Keratinocyte (primary cell): ENCODE data around the gene RPS23. TPM values are rescaled to one million over a fixed set of nuclear protein-coding genes. Genes with fewer than 3 reads are reported as not detected.

Experiments used
- DNase-seq: peaks from one replicate; pipeline ENCODE4 v3.0.0-alpha.2; 2011; ENCODE audit warnings: low read depth, missing footprints, low spot score
- FAIRE-seq: peaks from 2 replicates; lab custom pipeline; 2011; peaks lifted over from hg19 to GRCh38; lab: Jason Lieb, UNC
- H2AFZ ChIP-seq: 2 replicates; pipeline ENCODE4 v1.6.0; 2012; ENCODE audit warnings: low read length, control low read depth, inconsistent platforms; ENCODE audit not compliant: control insufficient read depth
- H3K27ac ChIP-seq: 2 replicates; pipeline ENCODE4 v1.5.1; 2011; ENCODE audit warnings: low read length; ENCODE audit not compliant: control insufficient read depth, insufficient read depth
- H3K27me3 ChIP-seq: 3 replicates; pipeline ENCODE4 v1.6.0; 2011; ENCODE audit warnings: low read length; ENCODE audit not compliant: control insufficient read depth, insufficient read depth; ENCODE audit errors: extremely low read depth
- H3K36me3 ChIP-seq, 2 experiments: 2 replicates in 1 of 2; 3 replicates in 1 of 2; pipeline ENCODE4 v1.5.1; 2011; ENCODE audit warnings: low read length in 2 of 2, mild to moderate bottlenecking in 1 of 2; ENCODE audit not compliant: control insufficient read depth in 2 of 2, insufficient read depth in 2 of 2; ENCODE audit errors: extremely low read depth in 1 of 2
- H3K4me1 ChIP-seq: 3 replicates; pipeline ENCODE4 v1.5.1; 2011; ENCODE audit warnings: low read length; ENCODE audit not compliant: control insufficient read depth, insufficient read depth; ENCODE audit errors: extremely low read depth
- H3K4me2 ChIP-seq: 3 replicates; pipeline ENCODE4 v1.6.0; 2011; ENCODE audit warnings: low read depth, low read length; ENCODE audit not compliant: control insufficient read depth, insufficient read depth; ENCODE audit errors: extremely low read depth
- H3K4me3 ChIP-seq, 3 experiments: fragments of 200-600 bp in 1 of 3; sonication (generic) in 1 of 3; 2 replicates in 2 of 3; 3 replicates in 1 of 3; pipeline ENCODE4 v1.5.1; 2011 to 2016; ENCODE audit warnings: low read length in 3 of 3, mild to moderate bottlenecking in 3 of 3, control low read depth in 2 of 3, inconsistent platforms in 1 of 3, low read depth in 1 of 3, mixed read lengths in 1 of 3, mixed run types in 1 of 3, moderate library complexity in 1 of 3; ENCODE audit not compliant: control insufficient read depth in 2 of 3, insufficient read depth in 2 of 3; ENCODE audit errors: extremely low read depth in 1 of 3
- H3K79me2 ChIP-seq: 2 replicates; pipeline ENCODE4 v1.6.0; 2012; ENCODE audit warnings: low read length; ENCODE audit not compliant: control insufficient read depth, insufficient read depth
- H3K9ac ChIP-seq: 3 replicates; pipeline ENCODE4 v1.6.0; 2011; ENCODE audit warnings: low read length; ENCODE audit not compliant: control insufficient read depth, insufficient read depth; ENCODE audit errors: extremely low read depth
- H3K9me1 ChIP-seq: 3 replicates; pipeline ENCODE4 v1.6.0; 2011; ENCODE audit warnings: low read length; ENCODE audit not compliant: control insufficient read depth, insufficient read depth; ENCODE audit errors: extremely low read depth
- H3K9me3 ChIP-seq: 2 replicates; pipeline ENCODE4 v1.5.1; 2012; ENCODE audit warnings: low read depth, low read length; ENCODE audit not compliant: control insufficient read depth
- H4K20me1 ChIP-seq: 3 replicates; pipeline ENCODE4 v1.6.0; 2011; ENCODE audit warnings: low read length; ENCODE audit not compliant: control insufficient read depth, insufficient read depth; ENCODE audit errors: extremely low read depth
- EZH2 ChIP-seq: IDR thresholded peaks from one replicate; pipeline ENCODE4 v1.6.1; 2012; ENCODE audit warnings: inconsistent platforms, mild to moderate bottlenecking, low read length, moderate library complexity
- dilution Hi-C: fragments of 300-500 bp; cut with MboI; formaldehyde crosslinking; loops from one replicate; pipeline ENCODE4 v1.7.0; 2020; ENCODE audit warnings: low sequenced_read_pairs; ENCODE audit not compliant: extremely low pct_ligation_motif_present
- polyA plus RNA-seq, 5 experiments: library from polyadenylated mRNA; depleted of rRNA in 3 of 5; stranded (reverse) in 3 of 5; stranded (forward) in 1 of 5; unstranded in 1 of 5; fragments of >200 nt; gene quantifications; 1 replicate in 1 of 5; 2 replicates in 3 of 5; 3 replicates in 1 of 5; pipeline versions ENCODE4 v1.2.1 to v1.2.3, GENCODE V29; 2011 to 2012; ENCODE audit warnings: missing spikeins in 2 of 5, low read depth in 1 of 5, low replicate concordance in 1 of 5
- TF ChIP-seq, protein P1 (sequence below), 3 experiments: IDR thresholded peaks in 1 of 3; conservative IDR thresholded peaks in 1 of 3; optimal IDR thresholded peaks in 1 of 3; 2 replicates in 2 of 3; 3 replicates in 1 of 3; pipeline versions ENCODE3 to v1.5.1; 2011; ENCODE audit warnings: low read length in 3 of 3, mild to moderate bottlenecking in 3 of 3, moderate library complexity in 2 of 3, control low read depth in 1 of 3, inconsistent platforms in 1 of 3; ENCODE audit not compliant: insufficient read depth in 2 of 3; ENCODE audit errors: extremely low read depth in 1 of 3

The RPS23 gene
- polyA plus RNA-seq, 1 donor (not counting 4 experiments of a cell fraction or from before 2014, with no cell fraction given) = 2,776 TPM

DNA sequence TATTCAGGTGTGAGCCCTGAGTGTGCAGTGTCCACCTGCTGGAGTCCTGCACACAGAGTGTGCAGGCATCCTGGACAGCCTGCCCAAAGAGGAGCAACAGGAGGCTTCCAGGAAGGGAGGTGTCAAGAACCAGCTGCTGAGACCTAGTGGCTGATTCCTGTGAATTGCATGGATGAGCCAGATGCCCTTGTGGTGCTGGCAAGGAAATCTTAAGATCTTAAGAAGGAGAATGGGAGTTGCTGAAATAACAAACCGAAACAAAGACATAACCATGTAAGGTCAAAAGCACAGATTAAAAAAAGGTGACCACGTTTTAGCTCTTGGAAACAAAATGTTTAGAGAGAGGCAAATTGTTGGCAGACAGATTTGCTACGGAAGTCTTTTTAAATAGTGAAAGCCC, 29.3 kb upstream of the RPS23 start:
- Histone ChIP-seq H3K9me1 (no peaks in the 10 kb centered on the region), H3K27me3 (no peaks in the 10 kb centered on the region), H4K20me1 (no peaks in the 10 kb centered on the region), H3K4me2 (no peak overlapping the region), H2AFZ (no peak overlapping the region), H3K4me1 (no peaks in the 10 kb centered on the region), H3K9ac (no peak overlapping the region), H3K27ac (no peak overlapping the region), H3K9me3 (no peaks in the 10 kb centered on the region), H3K79me2 (no peaks in the 10 kb centered on the region), H3K4me3 (no peak overlapping the region), H3K36me3 (no peaks in the 10 kb centered on the region)
- dilution Hi-C loops = no loop called here
- TF ChIP-seq, protein P1, sequence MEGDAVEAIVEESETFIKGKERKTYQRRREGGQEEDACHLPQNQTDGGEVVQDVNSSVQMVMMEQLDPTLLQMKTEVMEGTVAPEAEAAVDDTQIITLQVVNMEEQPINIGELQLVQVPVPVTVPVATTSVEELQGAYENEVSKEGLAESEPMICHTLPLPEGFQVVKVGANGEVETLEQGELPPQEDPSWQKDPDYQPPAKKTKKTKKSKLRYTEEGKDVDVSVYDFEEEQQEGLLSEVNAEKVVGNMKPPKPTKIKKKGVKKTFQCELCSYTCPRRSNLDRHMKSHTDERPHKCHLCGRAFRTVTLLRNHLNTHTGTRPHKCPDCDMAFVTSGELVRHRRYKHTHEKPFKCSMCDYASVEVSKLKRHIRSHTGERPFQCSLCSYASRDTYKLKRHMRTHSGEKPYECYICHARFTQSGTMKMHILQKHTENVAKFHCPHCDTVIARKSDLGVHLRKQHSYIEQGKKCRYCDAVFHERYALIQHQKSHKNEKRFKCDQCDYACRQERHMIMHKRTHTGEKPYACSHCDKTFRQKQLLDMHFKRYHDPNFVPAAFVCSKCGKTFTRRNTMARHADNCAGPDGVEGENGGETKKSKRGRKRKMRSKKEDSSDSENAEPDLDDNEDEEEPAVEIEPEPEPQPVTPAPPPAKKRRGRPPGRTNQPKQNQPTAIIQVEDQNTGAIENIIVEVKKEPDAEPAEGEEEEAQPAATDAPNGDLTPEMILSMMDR (optimal IDR thresholded peaks at IDR 0.05 in 1 of 3, IDR thresholded peaks at IDR 0.05 in 1 of 3, conservative IDR thresholded peaks at IDR 0.05 in 1 of 3; ENCODE audit: extremely low read depth in 1 of 3, insufficient read depth in 2 of 3, low read length in 3 of 3) = no peak
- no peak for TF ChIP-seq EZH2
- FAIRE-seq = no peak
- no peak for DNase-seq

DNA sequence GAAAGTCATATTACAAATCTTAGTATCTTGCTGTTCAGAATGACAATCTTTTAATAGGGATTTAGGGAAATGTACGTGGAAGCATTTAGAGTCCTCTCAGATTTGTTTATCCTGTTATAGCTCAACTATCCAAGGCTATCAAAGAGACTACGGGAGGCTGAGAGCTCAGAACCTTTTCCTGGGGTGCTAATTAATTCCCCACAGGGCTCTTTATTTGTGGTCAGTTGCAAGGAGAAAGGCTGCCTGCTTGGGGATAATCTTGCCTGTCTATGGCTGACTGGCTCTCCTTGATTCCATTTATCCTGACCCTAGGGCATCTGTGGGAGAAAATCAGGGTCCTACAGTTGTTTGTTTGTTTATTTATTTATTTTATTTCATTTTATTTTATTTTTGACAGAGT, 28.0 kb upstream of the RPS23 start:
- Histone ChIP-seq H3K79me2 (no peaks in the 10 kb centered on the region), H3K4me2 (no peak overlapping the region), H3K27me3 (no peaks in the 10 kb centered on the region), H4K20me1 (no peaks in the 10 kb centered on the region), H3K27ac (no peak overlapping the region), H3K4me3 (no peak overlapping the region), H3K4me1 (no peaks in the 10 kb centered on the region), H3K9ac (no peak overlapping the region), H3K9me3 (no peaks in the 10 kb centered on the region), H2AFZ (no peak overlapping the region), H3K9me1 (no peaks in the 10 kb centered on the region), H3K36me3 (no peaks in the 10 kb centered on the region)
- dilution Hi-C loops = no loop called here
- no peak for DNase-seq
- FAIRE-seq = no peak
- TF ChIP-seq EZH2 = no peak
- TF ChIP-seq, protein P1 (optimal IDR thresholded peaks at IDR 0.05 in 1 of 3, IDR thresholded peaks at IDR 0.05 in 1 of 3, conservative IDR thresholded peaks at IDR 0.05 in 1 of 3; ENCODE audit: extremely low read depth in 1 of 3, insufficient read depth in 2 of 3, low read length in 3 of 3) = no peak
